Esophagus squamous epithelium (tissue), 4 donors: ENCODE results near the gene FAM177B.

Experiments
- CTCF ChIP-seq, 6 experiments: fragments of 450-650 bp in 4 of 6; fragments of 200-600 bp in 2 of 6; sonication (generic) in 2 of 6; IDR thresholded peaks; one replicate each; pipeline ENCODE4 v1.5.1; 2016 to 2019; ENCODE audit warnings: antibody characterized with exemption in 6 of 6, mild to moderate bottlenecking in 4 of 6, moderate library complexity in 4 of 6
- POLR2A ChIP-seq, 4 donors: fragments of 450-650 bp; IDR thresholded peaks; one replicate each; pipeline ENCODE4 v1.6.1; 2017; ENCODE audit warnings: antibody characterized with exemption in 4 of 4, mild to moderate bottlenecking in 4 of 4, moderate library complexity in 3 of 4

- TF ChIP-seq POLR2A (IDR thresholded peaks at IDR 0.05) (no peak), CTCF (IDR thresholded peaks at IDR 0.05) (peak in 5 of 6 experiments; percentile 40 to 52 (median 44))
These were observed 55.7 kb downstream of the FAM177B start for GRCh38 chr1:222792744-222793143.
